GM19395 (cell line): ENCODE measurements around the gene HIF1A.

Experiments
- ATAC-seq: cut with Tn5 transposase; IDR thresholded peaks from one replicate; pipeline ENCODE4 v1.9.1; 2021; ENCODE audit warnings: mild to moderate bottlenecking, moderate library complexity; ENCODE audit not compliant: unreplicated experiment

Gene HIF1A

GRCh38 chr14:61672796-61673195 is 22.5 kb upstream of the HIF1A start:
- no peak for ATAC-seq

- ATAC-seq: no peak
Measured at GRCh38 chr14:61673305-61673704, 22.0 kb upstream of the HIF1A start.

GRCh38 chr14:61675291-61675690 is 20.0 kb upstream of the HIF1A start:
- ATAC-seq: no peak

- no peak for ATAC-seq
Measured at GRCh38 chr14:61677479-61677878, 17.8 kb upstream of the HIF1A start.

GRCh38 chr14:61678975-61679374 is 16.3 kb upstream of the HIF1A start:
- no peak for ATAC-seq

- no peak for ATAC-seq
Measured at GRCh38 chr14:61681413-61681812, 13.9 kb upstream of the HIF1A start.

- no peak for ATAC-seq
Measured at GRCh38 chr14:61683108-61683507, 12.2 kb upstream of the HIF1A start.

GRCh38 chr14:61690039-61690438 is 5.3 kb upstream of the HIF1A start:
- no peak for ATAC-seq

- ATAC-seq: no peak
Measured at GRCh38 chr14:61690982-61691381, 4.3 kb upstream of the HIF1A start.

- no peak for ATAC-seq
Measured at GRCh38 chr14:61691495-61691894, 3.8 kb upstream of the HIF1A start.

GRCh38 chr14:61694039-61694438 is 1.3 kb upstream of the HIF1A start:
- no peak for ATAC-seq

GRCh38 chr14:61695695-61696527 is 598 bp downstream of the HIF1A start:
- ATAC-seq: peak; percentile 23

GRCh38 chr14:61696753-61697318 is 1.5 kb downstream of the HIF1A start:
- no peak for ATAC-seq

GRCh38 chr14:61698206-61698980 is 3.1 kb downstream of the HIF1A start:
- ATAC-seq: no peak

- no peak for ATAC-seq
Measured at GRCh38 chr14:61699027-61699426, 3.7 kb downstream of the HIF1A start.

- no peak for ATAC-seq
Measured at GRCh38 chr14:61700104-61700886, 5.0 kb downstream of the HIF1A start.

- ATAC-seq: no peak
Measured at GRCh38 chr14:61701946-61702345, 6.6 kb downstream of the HIF1A start.

GRCh38 chr14:61703342-61704129 is 8.2 kb downstream of the HIF1A start:
- peak; percentile 49 for ATAC-seq

- no peak for ATAC-seq
Measured at GRCh38 chr14:61704554-61704953, 9.2 kb downstream of the HIF1A start.

- ATAC-seq: no peak
Measured at GRCh38 chr14:61705017-61705416, 9.7 kb downstream of the HIF1A start.
